HepG2 (cell line): ENCODE data around the gene JADE3. TPM values are rescaled to one million over a fixed set of nuclear protein-coding genes. Genes with fewer than 3 reads are reported as not detected.

Experiments used
- SRY ChIP-seq: sonication (generic); formaldehyde crosslinking; IDR thresholded peaks from 2 replicates; pipeline ENCODE4 v1.8.0; 2022; ENCODE audit warnings: mild to moderate bottlenecking, missing genetic modification reagents
- TARDBP ChIP-seq: sonication (generic); formaldehyde crosslinking; IDR thresholded peaks from 2 replicates; pipeline ENCODE4 v1.8.0; 2022; ENCODE audit warnings: mild to moderate bottlenecking, missing genetic modification reagents
- TCF7 ChIP-seq: sonication (generic); IDR thresholded peaks from 2 replicates; pipeline ENCODE4 v1.6.1; 2016; ENCODE audit warnings: antibody characterized with exemption, low read depth
- ZNF737 ChIP-seq: sonication (generic); formaldehyde crosslinking; IDR thresholded peaks from 2 replicates; pipeline ENCODE4 v1.5.0; 2020; ENCODE audit warnings: missing genetic modification reagents, mild to moderate bottlenecking, borderline replicate concordance
- polyA plus RNA-seq, 8 experiments: library from polyadenylated mRNA; depleted of rRNA in 3 of 8; stranded (reverse) in 7 of 8; unstranded in 1 of 8; fragments of >200 nt; fragmentation: Illumina TruSeq in 4 of 8; extraction: Trizol in 4 of 8; gene quantifications; 2 replicates each; pipeline versions ENCODE4 v1.2.1 to v1.2.3, GENCODE V29; 2011 to 2016; ENCODE audit warnings: low read depth in 4 of 8, missing spikeins in 1 of 8, mixed read lengths in 1 of 8; ENCODE audit not compliant: insufficient read depth in 1 of 8
- total RNA-seq, 5 experiments: library from RNA; depleted of rRNA; stranded (reverse); fragments of >200 nt; fragmentation: Illumina TruSeq; extraction: Trizol; gene quantifications; 2 replicates each; pipeline ENCODE4 v1.2.3, GENCODE V29; 2016; ENCODE audit warnings: low read depth in 1 of 5
- TF ChIP-seq, protein P1 (sequence below): sonication (generic); formaldehyde crosslinking; IDR thresholded peaks from 2 replicates; pipeline ENCODE4 v1.4.0; 2020; ENCODE audit warnings: missing genetic modification reagents
- TF ChIP-seq, protein P2 (sequence below): sonication (generic); formaldehyde crosslinking; IDR thresholded peaks from 2 replicates; pipeline ENCODE4 v1.5.0; 2020; ENCODE audit warnings: missing genetic modification reagents, mild to moderate bottlenecking, borderline replicate concordance
- TF ChIP-seq, protein P3 (sequence below): sonication (generic); formaldehyde crosslinking; IDR thresholded peaks from 2 replicates; pipeline ENCODE4 v1.9.0; 2021; ENCODE audit warnings: mild to moderate bottlenecking, missing genetic modification reagents
- TF ChIP-seq, protein P4 (sequence below): sonication (generic); formaldehyde crosslinking; IDR thresholded peaks from 2 replicates; pipeline ENCODE4 v1.4.0; 2020; ENCODE audit warnings: missing genetic modification reagents

Gene JADE3
- total and polyA plus RNA-seq, 2 of the 13 experiments (the other 11 are each of a cell fraction or from before 2014, with no cell fraction given): 7.7 to 7.8 TPM

DNA sequence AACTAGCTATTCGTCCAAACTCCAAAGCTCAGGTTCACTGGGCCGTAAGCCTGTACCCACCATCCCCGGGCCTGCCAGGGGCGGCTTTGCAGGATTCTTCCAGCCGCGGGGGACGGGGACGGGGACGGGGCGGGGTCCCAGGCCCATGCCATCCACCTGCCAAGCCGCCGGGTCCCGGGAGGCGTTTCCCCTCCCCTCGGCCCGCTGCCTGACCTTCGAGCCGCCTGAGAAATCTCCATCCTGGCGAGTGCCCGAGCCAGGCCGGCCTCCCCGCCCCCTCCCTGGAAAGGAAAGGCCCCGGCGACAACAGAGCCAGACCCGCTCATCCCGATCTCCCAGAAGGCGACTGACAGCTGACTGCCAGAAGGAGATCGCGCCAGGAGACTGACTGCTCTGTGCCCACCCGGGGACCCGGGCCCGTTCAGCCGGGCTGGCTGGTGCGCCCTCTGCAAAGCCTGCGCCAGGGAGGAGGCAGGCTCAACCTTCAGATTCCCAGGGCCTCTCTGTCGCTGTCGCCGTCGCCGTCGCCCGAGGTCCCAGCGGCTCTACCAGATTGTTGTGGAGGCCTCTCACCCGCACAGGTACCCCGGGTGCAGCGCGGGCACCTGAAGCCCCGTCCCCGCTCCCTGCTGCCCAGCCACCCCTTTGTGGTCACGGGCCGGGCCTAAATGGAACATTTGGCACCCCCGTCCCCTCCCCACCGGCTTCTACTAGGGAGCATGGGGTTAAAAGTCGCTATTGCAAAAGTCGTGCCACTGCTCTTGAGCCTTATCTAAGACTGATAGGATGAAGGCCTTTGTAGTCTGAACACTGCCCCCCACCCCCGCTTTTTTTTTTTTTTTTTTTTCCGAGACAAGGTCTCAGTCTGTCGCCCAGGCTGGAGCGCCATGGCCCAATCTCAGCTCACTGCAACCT lies 166.2 kb downstream of the JADE3 start, which contains the start of gene RGN (continued):
- TF ChIP-seq, protein P1, sequence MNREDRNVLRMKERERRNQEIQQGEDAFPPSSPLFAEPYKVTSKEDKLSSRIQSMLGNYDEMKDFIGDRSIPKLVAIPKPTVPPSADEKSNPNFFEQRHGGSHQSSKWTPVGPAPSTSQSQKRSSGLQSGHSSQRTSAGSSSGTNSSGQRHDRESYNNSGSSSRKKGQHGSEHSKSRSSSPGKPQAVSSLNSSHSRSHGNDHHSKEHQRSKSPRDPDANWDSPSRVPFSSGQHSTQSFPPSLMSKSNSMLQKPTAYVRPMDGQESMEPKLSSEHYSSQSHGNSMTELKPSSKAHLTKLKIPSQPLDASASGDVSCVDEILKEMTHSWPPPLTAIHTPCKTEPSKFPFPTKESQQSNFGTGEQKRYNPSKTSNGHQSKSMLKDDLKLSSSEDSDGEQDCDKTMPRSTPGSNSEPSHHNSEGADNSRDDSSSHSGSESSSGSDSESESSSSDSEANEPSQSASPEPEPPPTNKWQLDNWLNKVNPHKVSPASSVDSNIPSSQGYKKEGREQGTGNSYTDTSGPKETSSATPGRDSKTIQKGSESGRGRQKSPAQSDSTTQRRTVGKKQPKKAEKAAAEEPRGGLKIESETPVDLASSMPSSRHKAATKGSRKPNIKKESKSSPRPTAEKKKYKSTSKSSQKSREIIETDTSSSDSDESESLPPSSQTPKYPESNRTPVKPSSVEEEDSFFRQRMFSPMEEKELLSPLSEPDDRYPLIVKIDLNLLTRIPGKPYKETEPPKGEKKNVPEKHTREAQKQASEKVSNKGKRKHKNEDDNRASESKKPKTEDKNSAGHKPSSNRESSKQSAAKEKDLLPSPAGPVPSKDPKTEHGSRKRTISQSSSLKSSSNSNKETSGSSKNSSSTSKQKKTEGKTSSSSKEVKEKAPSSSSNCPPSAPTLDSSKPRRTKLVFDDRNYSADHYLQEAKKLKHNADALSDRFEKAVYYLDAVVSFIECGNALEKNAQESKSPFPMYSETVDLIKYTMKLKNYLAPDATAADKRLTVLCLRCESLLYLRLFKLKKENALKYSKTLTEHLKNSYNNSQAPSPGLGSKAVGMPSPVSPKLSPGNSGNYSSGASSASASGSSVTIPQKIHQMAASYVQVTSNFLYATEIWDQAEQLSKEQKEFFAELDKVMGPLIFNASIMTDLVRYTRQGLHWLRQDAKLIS (CRISPR knock-in tag): no peak
- peak; percentile 73 for TF ChIP-seq TCF7
- TF ChIP-seq SRY (CRISPR knock-in tag): peak; percentile 54; the same call in 1 of the 2 replicates
- TF ChIP-seq ZNF737 (CRISPR knock-in tag): no peak
- TF ChIP-seq TARDBP (CRISPR knock-in tag): 0 out of 2 replicates have a peak, but pooled peaks have one; percentile 15
- TF ChIP-seq, protein P2, sequence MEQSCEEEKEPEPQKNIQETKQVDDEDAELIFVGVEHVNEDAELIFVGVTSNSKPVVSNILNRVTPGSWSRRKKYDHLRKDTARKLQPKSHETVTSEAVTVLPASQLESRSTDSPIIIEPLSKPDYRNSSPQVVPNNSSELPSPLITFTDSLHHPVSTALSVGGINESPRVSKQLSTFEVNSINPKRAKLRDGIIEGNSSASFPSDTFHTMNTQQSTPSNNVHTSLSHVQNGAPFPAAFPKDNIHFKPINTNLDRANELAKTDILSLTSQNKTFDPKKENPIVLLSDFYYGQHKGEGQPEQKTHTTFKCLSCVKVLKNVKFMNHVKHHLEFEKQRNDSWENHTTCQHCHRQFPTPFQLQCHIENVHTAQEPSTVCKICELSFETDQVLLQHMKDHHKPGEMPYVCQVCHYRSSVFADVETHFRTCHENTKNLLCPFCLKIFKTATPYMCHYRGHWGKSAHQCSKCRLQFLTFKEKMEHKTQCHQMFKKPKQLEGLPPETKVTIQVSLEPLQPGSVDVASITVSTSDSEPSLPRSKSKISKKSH (CRISPR knock-in tag): no peak
- TF ChIP-seq, protein P3, sequence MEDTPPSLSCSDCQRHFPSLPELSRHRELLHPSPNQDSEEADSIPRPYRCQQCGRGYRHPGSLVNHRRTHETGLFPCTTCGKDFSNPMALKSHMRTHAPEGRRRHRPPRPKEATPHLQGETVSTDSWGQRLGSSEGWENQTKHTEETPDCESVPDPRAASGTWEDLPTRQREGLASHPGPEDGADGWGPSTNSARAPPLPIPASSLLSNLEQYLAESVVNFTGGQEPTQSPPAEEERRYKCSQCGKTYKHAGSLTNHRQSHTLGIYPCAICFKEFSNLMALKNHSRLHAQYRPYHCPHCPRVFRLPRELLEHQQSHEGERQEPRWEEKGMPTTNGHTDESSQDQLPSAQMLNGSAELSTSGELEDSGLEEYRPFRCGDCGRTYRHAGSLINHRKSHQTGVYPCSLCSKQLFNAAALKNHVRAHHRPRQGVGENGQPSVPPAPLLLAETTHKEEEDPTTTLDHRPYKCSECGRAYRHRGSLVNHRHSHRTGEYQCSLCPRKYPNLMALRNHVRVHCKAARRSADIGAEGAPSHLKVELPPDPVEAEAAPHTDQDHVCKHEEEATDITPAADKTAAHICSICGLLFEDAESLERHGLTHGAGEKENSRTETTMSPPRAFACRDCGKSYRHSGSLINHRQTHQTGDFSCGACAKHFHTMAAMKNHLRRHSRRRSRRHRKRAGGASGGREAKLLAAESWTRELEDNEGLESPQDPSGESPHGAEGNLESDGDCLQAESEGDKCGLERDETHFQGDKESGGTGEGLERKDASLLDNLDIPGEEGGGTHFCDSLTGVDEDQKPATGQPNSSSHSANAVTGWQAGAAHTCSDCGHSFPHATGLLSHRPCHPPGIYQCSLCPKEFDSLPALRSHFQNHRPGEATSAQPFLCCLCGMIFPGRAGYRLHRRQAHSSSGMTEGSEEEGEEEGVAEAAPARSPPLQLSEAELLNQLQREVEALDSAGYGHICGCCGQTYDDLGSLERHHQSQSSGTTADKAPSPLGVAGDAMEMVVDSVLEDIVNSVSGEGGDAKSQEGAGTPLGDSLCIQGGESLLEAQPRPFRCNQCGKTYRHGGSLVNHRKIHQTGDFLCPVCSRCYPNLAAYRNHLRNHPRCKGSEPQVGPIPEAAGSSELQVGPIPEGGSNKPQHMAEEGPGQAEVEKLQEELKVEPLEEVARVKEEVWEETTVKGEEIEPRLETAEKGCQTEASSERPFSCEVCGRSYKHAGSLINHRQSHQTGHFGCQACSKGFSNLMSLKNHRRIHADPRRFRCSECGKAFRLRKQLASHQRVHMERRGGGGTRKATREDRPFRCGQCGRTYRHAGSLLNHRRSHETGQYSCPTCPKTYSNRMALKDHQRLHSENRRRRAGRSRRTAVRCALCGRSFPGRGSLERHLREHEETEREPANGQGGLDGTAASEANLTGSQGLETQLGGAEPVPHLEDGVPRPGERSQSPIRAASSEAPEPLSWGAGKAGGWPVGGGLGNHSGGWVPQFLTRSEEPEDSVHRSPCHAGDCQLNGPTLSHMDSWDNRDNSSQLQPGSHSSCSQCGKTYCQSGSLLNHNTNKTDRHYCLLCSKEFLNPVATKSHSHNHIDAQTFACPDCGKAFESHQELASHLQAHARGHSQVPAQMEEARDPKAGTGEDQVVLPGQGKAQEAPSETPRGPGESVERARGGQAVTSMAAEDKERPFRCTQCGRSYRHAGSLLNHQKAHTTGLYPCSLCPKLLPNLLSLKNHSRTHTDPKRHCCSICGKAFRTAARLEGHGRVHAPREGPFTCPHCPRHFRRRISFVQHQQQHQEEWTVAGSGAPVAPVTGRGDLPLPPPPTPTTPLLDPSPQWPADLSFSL (CRISPR knock-in tag): no peak
- TF ChIP-seq, protein P4, sequence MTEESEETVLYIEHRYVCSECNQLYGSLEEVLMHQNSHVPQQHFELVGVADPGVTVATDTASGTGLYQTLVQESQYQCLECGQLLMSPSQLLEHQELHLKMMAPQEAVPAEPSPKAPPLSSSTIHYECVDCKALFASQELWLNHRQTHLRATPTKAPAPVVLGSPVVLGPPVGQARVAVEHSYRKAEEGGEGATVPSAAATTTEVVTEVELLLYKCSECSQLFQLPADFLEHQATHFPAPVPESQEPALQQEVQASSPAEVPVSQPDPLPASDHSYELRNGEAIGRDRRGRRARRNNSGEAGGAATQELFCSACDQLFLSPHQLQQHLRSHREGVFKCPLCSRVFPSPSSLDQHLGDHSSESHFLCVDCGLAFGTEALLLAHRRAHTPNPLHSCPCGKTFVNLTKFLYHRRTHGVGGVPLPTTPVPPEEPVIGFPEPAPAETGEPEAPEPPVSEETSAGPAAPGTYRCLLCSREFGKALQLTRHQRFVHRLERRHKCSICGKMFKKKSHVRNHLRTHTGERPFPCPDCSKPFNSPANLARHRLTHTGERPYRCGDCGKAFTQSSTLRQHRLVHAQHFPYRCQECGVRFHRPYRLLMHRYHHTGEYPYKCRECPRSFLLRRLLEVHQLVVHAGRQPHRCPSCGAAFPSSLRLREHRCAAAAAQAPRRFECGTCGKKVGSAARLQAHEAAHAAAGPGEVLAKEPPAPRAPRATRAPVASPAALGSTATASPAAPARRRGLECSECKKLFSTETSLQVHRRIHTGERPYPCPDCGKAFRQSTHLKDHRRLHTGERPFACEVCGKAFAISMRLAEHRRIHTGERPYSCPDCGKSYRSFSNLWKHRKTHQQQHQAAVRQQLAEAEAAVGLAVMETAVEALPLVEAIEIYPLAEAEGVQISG (CRISPR knock-in tag): 0 out of 2 replicates have a peak, but pooled peaks have one; percentile 28
